GM11168 (cell line): ENCODE results near the gene C19orf38.

ENCODE experiments used
- in situ Hi-C: fragments of 300-500 bp; cut with MboI; formaldehyde crosslinking; loops from one replicate; pipeline ENCODE4 v1.12.0; 2022; ENCODE audit warnings: low sequenced_read_pairs; ENCODE audit not compliant: unreplicated experiment

Gene C19orf38

GRCh38 chr19:10848230-10848856 is at the start of gene C19orf38:
C19orf38 (plus strand) TSS chr19:10848415; CDS start chr19:10848509, 94 bp downstream.
- in situ Hi-C loops: no loop called here

- in situ Hi-C loops: no loop called here
These were observed 47.7 kb upstream of the C19orf38 start for GRCh38 chr19:10800488-10800887.

- in situ Hi-C loops: no loop called here
These were observed 45.7 kb upstream of the C19orf38 start for GRCh38 chr19:10802479-10802878.

- in situ Hi-C loops: no loop called here
These were observed 45.0 kb upstream of the C19orf38 start for GRCh38 chr19:10803252-10803651.

GRCh38 chr19:10805065-10805757 is 43.0 kb upstream of the C19orf38 start:
- in situ Hi-C loops: no loop called here

GRCh38 chr19:10805758-10806247 is 42.4 kb upstream of the C19orf38 start:
- in situ Hi-C loops: no loop called here

GRCh38 chr19:10808937-10809649 is 39.1 kb upstream of the C19orf38 start:
- in situ Hi-C loops: no loop called here

GRCh38 chr19:10809651-10810285 is 38.4 kb upstream of the C19orf38 start:
- in situ Hi-C loops: no loop called here

- in situ Hi-C loops: no loop called here
These were observed 36.7 kb upstream of the C19orf38 start for GRCh38 chr19:10811391-10812111.

- in situ Hi-C loops: no loop called here
These were observed 36.0 kb upstream of the C19orf38 start for GRCh38 chr19:10812196-10812595.

GRCh38 chr19:10812902-10813404 is 35.3 kb upstream of the C19orf38 start:
- in situ Hi-C loops: no loop called here

GRCh38 chr19:10815007-10815536 is 33.1 kb upstream of the C19orf38 start:
- in situ Hi-C loops: no loop called here

- in situ Hi-C loops: no loop called here
These were observed 32.1 kb upstream of the C19orf38 start for GRCh38 chr19:10815969-10816644.

- in situ Hi-C loops: no loop called here
These were observed 31.5 kb upstream of the C19orf38 start for GRCh38 chr19:10816691-10817090.

- in situ Hi-C loops: no loop called here
These were observed 30.8 kb upstream of the C19orf38 start for GRCh38 chr19:10817291-10818038.

- in situ Hi-C loops: no loop called here
These were observed 29.7 kb upstream of the C19orf38 start for GRCh38 chr19:10818301-10819123.
